Neural progenitor cell (in vitro differentiated cells): ENCODE measurements around the gene OR6C74. TPM values are rescaled to one million over a fixed set of nuclear protein-coding genes. Genes with fewer than 3 reads are reported as not detected.

ENCODE experiments used
- DNase-seq: peaks from one replicate; pipeline ENCODE4 v3.0.0-alpha.2; 2016; ENCODE audit warnings: low spot score
- H2AFZ ChIP-seq: fragments of 200-600 bp; sonication (generic); replicated peaks from 2 replicates; pipeline ENCODE4 v1.6.1; 2016; ENCODE audit warnings: antibody characterized with exemption
- H3F3A ChIP-seq: fragments of 200-600 bp; sonication (generic); 2 replicates; pipeline ENCODE4 v1.6.1; 2016; ENCODE audit warnings: antibody characterized with exemption, low read depth
- H3K27ac ChIP-seq: fragments of 200-600 bp; sonication (generic); 2 replicates; pipeline ENCODE4 v1.5.1; 2016; ENCODE audit warnings: mild to moderate bottlenecking
- H3K27me3 ChIP-seq: fragments of 200-600 bp; sonication (generic); 2 replicates; pipeline ENCODE4 v1.6.1; 2016; ENCODE audit warnings: mild to moderate bottlenecking, moderate library complexity
- H3K36me3 ChIP-seq: fragments of 200-600 bp; sonication (generic); 2 replicates; pipeline ENCODE4 v1.5.1; 2016
- H3K4me1 ChIP-seq: fragments of 200-600 bp; sonication (generic); 2 replicates; pipeline ENCODE4 v1.6.1; 2016; ENCODE audit warnings: mixed run types
- H3K4me2 ChIP-seq: fragments of 200-600 bp; sonication (generic); 2 replicates; pipeline ENCODE4 v1.6.1; 2016
- H3K4me3 ChIP-seq: fragments of 200-600 bp; sonication (generic); 2 replicates; pipeline ENCODE4 v1.5.1; 2016
- H3K79me2 ChIP-seq: fragments of 200-600 bp; sonication (generic); 2 replicates; pipeline ENCODE4 v1.6.1; 2016; ENCODE audit warnings: low read depth
- H3K9ac ChIP-seq: fragments of 200-600 bp; sonication (generic); 2 replicates; pipeline ENCODE4 v1.6.1; 2016
- H3K9me3 ChIP-seq: fragments of 200-600 bp; sonication (generic); 2 replicates; pipeline ENCODE4 v1.5.1; 2016; ENCODE audit warnings: low read depth
- H4K20me1 ChIP-seq: fragments of 200-600 bp; sonication (generic); 2 replicates; pipeline ENCODE4 v1.6.1; 2016; ENCODE audit warnings: low read depth
- H3K27ac Mint-ChIP-seq: 3 replicates; pipeline ENCODE4 v1.8.0; 2021; ENCODE audit warnings: mixed read lengths
- H3K27me3 Mint-ChIP-seq: 2 replicates; pipeline ENCODE4 v1.8.0; 2022; ENCODE audit warnings: low read depth, mild to moderate bottlenecking, inconsistent platforms, moderate library complexity, mixed read lengths; ENCODE audit not compliant: insufficient read depth
- H3K36me3 Mint-ChIP-seq: 3 replicates; pipeline ENCODE4 v1.8.0; 2021; ENCODE audit warnings: mixed read lengths
- H3K4me1 Mint-ChIP-seq: 3 replicates; pipeline ENCODE4 v1.8.0; 2021; ENCODE audit warnings: mixed read lengths
- H3K4me3 Mint-ChIP-seq: 3 replicates; pipeline ENCODE4 v1.8.0; 2021; ENCODE audit warnings: mild to moderate bottlenecking, moderate library complexity, mixed read lengths
- H3K9me3 Mint-ChIP-seq: 3 replicates; pipeline ENCODE4 v1.8.0; 2020; ENCODE audit warnings: mixed read lengths
- CTCF ChIP-seq: fragments of 200-600 bp; sonication (generic); IDR thresholded peaks from 2 replicates; pipeline ENCODE4 v1.5.1; 2017; ENCODE audit warnings: antibody characterized with exemption, mild to moderate bottlenecking
- EZH2 ChIP-seq: fragments of 200-600 bp; sonication (generic); IDR thresholded peaks from 2 replicates; pipeline ENCODE4 v1.6.1; 2017; ENCODE audit warnings: antibody characterized with exemption, mild to moderate bottlenecking, moderate library complexity
- EZH2phosphoT487 ChIP-seq: fragments of 200-600 bp; sonication (generic); IDR thresholded peaks from 2 replicates; pipeline ENCODE4 v1.6.1; 2017; ENCODE audit warnings: antibody characterized with exemption
- total RNA-seq: library from RNA; depleted of rRNA; stranded (reverse); fragments of >200 nt; gene quantifications from 2 replicates; pipeline ENCODE4 v1.2.3, GENCODE V29; 2015; ENCODE audit warnings: low replicate concordance

The OR6C74 gene
- total RNA-seq, 1 donor from 2014 or later, result not detected

DNA sequence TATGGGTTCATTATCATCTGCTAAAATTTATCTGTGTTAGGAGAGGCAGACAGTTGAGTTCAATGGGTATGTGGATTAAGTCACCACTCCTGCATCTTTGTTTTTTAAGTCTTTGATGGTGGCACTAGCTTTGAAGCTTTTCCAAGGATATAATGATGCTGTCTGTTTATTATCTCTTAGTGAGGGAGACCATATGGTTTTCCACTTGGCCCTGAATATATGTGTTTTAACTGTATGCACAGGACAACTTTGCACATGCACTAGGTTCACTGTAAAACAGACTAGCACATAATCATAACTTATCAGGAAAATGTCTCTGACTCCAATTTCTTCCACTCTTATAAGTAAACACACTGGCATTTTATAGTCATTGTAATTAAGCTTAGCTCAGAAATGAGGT is 8.9 kb downstream of the OR6C74 start:
- Mint-ChIP-seq H3K27me3 (no peaks in the 10 kb centered on the region), H3K4me3 (no peak overlapping the region), H3K27ac (no peak overlapping the region), H3K4me1 (no peaks in the 10 kb centered on the region), H3K9me3 (no peaks in the 10 kb centered on the region), H3K36me3 (no peaks in the 10 kb centered on the region)
- Histone ChIP-seq H3K9ac (no peak overlapping the region), H3K79me2 (no peaks in the 10 kb centered on the region), H3K4me2 (no peak overlapping the region), H3K4me3 (no peak overlapping the region), H3K36me3 (no peaks in the 10 kb centered on the region), H3K9me3 (no peaks in the 10 kb centered on the region), H4K20me1 (no peaks in the 10 kb centered on the region), H3K27me3 (no peaks in the 10 kb centered on the region), H2AFZ (no peak overlapping the region), H3K27ac (no peak overlapping the region), H3K4me1 (no peaks in the 10 kb centered on the region), H3F3A (no peaks in the 10 kb centered on the region)
- no peak for TF ChIP-seq EZH2
- DNase-seq, result no peak

GRCh38 chr12:55256831-55257230 is 12.4 kb downstream of the OR6C74 start:
- no peaks in the 10 kb centered on the region for H3K36me3 ChIP-seq
- no peaks in the 10 kb centered on the region for H3K9me3 Mint-ChIP-seq
- H3K4me3 Mint-ChIP-seq, result no peak overlapping the region
- H2AFZ ChIP-seq, result no peak overlapping the region
- H3K27ac Mint-ChIP-seq, result no peak overlapping the region
- H3K4me2 ChIP-seq, result no peak overlapping the region
- H4K20me1 ChIP-seq, result no peaks in the 10 kb centered on the region
- no peaks in the 10 kb centered on the region for H3K4me1 Mint-ChIP-seq
- no peaks in the 10 kb centered on the region for H3K4me1 ChIP-seq
- no peak overlapping the region for H3K4me3 ChIP-seq
- H3K27me3 ChIP-seq, result no peaks in the 10 kb centered on the region
- H3K27me3 Mint-ChIP-seq, result no peaks in the 10 kb centered on the region
- no peak for DNase-seq
- H3F3A ChIP-seq, result no peaks in the 10 kb centered on the region
- no peaks in the 10 kb centered on the region for H3K79me2 ChIP-seq
- no peaks in the 10 kb centered on the region for H3K36me3 Mint-ChIP-seq
- H3K9ac ChIP-seq, result no peak overlapping the region
- no peaks in the 10 kb centered on the region for H3K9me3 ChIP-seq
- no peak overlapping the region for H3K27ac ChIP-seq
- TF ChIP-seq EZH2 (no peak), EZH2phosphoT487 (no peak), CTCF (no peak)

GRCh38 chr12:55258303-55258702 is 13.9 kb downstream of the OR6C74 start:
- Histone ChIP-seq H3K79me2 (no peaks in the 10 kb centered on the region), H3K4me2 (no peak overlapping the region), H2AFZ (no peak overlapping the region), H3K36me3 (no peaks in the 10 kb centered on the region), H4K20me1 (no peaks in the 10 kb centered on the region), H3K27me3 (no peaks in the 10 kb centered on the region), H3K9me3 (no peaks in the 10 kb centered on the region), H3K9ac (no peak overlapping the region), H3F3A (no peaks in the 10 kb centered on the region), H3K4me1 (no peaks in the 10 kb centered on the region), H3K27ac (no peak overlapping the region), H3K4me3 (no peak overlapping the region)
- no peaks in the 10 kb centered on the region for H3K36me3 Mint-ChIP-seq
- no peak for DNase-seq
- no peak overlapping the region for H3K27ac Mint-ChIP-seq
- no peak overlapping the region for H3K4me3 Mint-ChIP-seq
- H3K27me3 Mint-ChIP-seq, result no peaks in the 10 kb centered on the region
- TF ChIP-seq EZH2phosphoT487 (no peak), EZH2 (no peak), CTCF (no peak)
- no peaks in the 10 kb centered on the region for H3K9me3 Mint-ChIP-seq
- no peaks in the 10 kb centered on the region for H3K4me1 Mint-ChIP-seq

DNA sequence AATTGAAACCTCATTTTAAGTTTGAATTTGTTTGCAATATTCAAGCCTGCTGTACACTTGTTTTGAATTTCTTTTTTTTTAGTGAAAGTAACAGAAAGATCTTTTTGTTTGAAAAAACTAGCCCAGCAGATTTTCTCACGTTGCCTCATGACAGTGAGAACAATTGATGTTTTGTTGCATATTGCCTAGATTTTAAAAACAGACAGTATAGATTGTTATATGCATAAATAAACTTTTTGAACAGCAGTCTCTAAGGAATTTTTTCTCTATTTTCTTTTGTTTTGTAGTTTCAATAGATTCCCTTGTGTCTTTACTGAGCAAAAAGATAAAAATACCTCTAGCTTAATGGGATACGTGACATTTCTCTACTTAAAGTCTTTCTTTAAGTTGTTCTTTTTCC is 36.6 kb downstream of the OR6C74 start:
- no peak overlapping the region for H2AFZ ChIP-seq
- TF ChIP-seq EZH2phosphoT487 (no peak), CTCF (no peak), EZH2 (no peak)
- no peaks in the 10 kb centered on the region for H3K36me3 ChIP-seq
- H3K4me1 Mint-ChIP-seq, result no peaks in the 10 kb centered on the region
- no peaks in the 10 kb centered on the region for H3F3A ChIP-seq
- H3K9ac ChIP-seq, result no peak overlapping the region
- H3K9me3 ChIP-seq, result no peaks in the 10 kb centered on the region
- no peak overlapping the region for H3K4me3 Mint-ChIP-seq
- no peak overlapping the region for H3K4me3 ChIP-seq
- no peaks in the 10 kb centered on the region for H3K27me3 Mint-ChIP-seq
- H3K27me3 ChIP-seq, result no peaks in the 10 kb centered on the region
- H3K27ac ChIP-seq, result no peak overlapping the region
- no peaks in the 10 kb centered on the region for H3K9me3 Mint-ChIP-seq
- DNase-seq, result no peak
- no peak overlapping the region for H3K4me2 ChIP-seq
- no peak overlapping the region for H3K27ac Mint-ChIP-seq
- H3K79me2 ChIP-seq, result no peaks in the 10 kb centered on the region
- no peaks in the 10 kb centered on the region for H3K36me3 Mint-ChIP-seq
- H3K4me1 ChIP-seq, result no peaks in the 10 kb centered on the region
- H4K20me1 ChIP-seq, result no peaks in the 10 kb centered on the region
